GM21515 (cell line): Measurements from ENCODE around the gene TRAPPC2B.
"Not testable (repeated sequence)": the region's sequence is repeated elsewhere in the genome, so short reads cannot be mapped to it uniquely, and the experiment has no call there.

ENCODE experiments used
- ATAC-seq: cut with Tn5 transposase; IDR thresholded peaks from one replicate; pipeline ENCODE4 v1.9.1; 2021; ENCODE audit not compliant: unreplicated experiment

Gene TRAPPC2B

DNA sequence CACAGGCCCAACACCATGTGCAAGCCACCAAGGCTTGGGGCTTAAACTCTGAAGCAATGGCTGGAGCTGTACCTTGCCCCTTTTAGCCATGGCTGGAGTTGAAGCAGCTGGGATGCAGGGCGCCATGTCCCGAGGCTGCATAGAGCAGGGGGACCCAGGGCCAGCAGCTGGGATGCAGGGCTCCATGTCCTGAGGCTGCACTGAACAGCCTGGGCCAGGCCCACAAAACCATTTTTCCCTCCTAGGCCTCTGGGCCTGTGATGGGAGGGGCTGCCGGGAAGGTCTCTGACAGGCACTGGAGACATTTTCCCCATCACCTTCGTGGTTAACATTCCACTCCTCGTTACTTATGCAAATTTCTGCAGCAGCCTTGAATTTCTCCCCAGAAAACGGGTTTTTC, 10.8 kb downstream of the TRAPPC2B start:
- ATAC-seq, result no peak

DNA sequence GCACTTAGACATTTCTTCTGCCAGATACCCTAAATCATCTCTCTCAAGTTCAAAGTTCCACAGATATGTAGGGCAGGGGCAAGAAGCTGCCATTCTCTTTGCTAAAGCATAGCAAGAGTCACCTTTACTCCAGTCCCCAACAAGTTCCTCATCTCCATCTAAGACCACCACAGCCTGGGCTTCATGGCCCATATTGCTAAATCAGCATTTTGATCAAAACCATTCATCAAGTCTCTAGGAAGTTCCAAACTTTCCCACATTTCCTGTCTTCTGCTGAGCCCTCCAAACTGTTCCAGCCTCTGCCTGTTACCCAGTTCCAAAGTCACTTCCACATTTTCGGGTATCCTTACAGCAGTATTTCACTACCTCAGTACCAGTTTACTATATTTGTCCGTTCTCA, 11.3 kb downstream of the TRAPPC2B start:
- ATAC-seq, result not testable (repeated sequence)

DNA sequence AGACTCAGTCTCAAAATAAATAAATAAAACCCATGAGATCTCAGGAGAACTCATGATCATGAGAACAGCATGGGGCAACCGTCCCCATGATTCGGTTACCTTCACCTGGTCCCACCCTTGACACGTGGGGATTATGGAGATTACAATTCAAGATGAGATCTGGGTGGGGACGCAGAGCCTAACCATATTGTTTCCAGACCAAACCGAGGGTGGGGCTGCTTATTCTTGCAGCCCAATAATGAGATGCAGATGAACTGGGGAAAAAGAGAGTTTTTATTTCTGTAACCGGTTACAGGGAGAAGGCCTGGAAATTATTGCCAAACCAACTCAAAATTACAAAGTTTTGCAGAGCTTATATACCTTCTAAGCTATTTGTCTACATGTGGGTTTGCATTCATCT, 12.8 kb downstream of the TRAPPC2B start:
- ATAC-seq, result no peak

DNA sequence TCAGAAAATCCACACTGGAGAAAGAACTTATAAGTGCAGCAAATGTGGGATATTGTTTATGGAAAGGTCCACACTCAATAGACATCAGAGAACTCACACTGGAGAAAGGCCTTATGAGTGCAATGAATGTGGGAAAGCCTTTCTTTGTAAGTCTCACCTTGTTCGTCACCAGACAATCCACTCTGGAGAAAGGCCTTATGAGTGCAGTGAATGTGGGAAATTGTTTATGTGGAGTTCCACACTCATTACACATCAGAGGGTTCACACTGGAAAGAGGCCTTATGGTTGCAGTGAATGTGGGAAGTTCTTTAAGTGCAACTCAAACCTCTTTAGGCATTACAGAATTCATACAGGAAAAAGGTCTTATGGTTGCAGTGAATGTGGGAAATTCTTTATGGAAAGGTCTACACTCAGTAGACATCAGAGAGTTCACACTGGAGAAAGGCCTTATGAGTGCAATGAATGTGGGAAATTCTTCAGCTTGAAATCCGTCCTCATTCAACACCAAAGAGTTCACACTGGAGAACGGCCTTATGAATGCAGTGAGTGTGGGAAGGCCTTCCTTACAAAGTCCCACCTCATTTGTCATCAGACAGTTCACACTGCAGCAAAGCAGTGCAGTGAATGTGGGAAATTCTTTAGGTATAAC, 14.3 kb downstream of the TRAPPC2B start:
- no peak for ATAC-seq

DNA sequence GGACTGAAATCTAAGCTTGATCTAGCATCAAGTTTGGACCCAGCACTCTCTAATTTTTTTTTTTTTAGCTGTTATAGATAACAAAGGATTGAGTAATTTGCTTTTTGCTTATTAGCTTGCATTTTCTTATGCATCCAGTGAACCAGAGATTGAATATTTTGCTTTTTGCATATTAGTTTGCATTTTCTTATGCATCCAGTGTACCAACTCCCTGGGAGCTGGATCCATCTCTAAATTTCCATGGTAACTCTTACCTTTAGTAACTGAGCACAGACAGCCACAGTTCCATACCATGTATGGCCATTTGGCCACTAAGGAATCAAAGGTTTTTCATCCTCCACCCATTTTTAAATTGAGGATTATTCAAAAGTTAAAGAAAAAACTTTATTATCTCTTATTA, 17.6 kb downstream of the TRAPPC2B start:
- ATAC-seq, result no peak

DNA sequence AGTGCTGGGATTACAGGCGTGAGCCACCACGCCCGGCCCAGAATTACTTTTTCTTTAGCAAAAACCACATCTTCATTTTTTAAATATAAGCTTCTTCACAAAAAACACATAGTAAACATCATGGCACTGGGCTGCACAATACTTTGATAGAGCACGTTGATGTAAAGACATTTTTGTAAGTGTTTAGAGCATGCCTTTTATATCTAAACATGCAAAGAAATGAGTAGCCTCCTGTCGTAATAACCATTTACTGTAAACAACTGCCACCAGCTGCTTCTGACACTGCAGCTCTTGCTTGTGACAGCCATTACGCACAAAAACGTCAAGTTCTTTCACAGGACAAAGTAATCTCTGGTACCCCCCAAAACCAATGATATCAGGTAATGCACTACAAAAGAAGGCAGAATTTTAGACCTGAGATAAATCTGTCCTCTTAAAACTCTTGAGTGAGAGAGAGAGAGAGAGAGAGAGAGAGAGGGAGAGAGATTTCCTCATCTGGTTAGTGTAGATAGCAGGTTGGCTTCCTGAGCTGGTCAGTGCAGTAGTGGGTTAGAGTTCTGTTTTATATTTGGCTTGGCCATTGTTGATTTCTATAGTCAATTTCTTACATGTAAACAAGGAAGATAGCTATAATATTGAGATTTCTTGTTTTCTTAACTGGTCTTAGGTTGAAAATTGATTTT, 19.6 kb downstream of the TRAPPC2B start:
- ATAC-seq, result no peak

DNA sequence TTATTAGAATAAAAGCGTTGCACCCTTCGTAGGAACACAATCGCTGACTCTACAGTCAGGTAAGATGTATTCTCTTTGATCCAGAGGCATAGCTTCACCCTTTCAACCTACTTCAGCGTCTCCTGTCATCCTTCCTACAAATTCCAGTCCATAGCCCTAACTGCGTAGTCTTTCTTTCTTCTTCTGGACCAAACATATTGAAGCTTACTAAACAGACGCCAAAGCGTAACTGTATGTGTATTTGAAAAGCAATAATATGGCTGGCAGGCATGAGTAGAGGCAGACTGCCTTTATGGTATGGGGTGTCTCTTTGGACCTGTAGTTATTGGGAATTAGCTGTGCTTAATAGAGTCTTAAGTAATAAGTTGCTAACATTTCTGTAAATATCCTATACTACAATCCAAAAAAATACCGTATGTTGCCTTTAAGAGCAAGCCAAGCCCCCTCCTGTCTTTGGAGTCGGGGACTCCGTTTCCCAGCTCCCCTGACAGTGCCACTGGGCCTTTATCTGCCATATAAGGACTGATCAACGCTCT, 25.9 kb downstream of the TRAPPC2B start:
- no peak for ATAC-seq

DNA sequence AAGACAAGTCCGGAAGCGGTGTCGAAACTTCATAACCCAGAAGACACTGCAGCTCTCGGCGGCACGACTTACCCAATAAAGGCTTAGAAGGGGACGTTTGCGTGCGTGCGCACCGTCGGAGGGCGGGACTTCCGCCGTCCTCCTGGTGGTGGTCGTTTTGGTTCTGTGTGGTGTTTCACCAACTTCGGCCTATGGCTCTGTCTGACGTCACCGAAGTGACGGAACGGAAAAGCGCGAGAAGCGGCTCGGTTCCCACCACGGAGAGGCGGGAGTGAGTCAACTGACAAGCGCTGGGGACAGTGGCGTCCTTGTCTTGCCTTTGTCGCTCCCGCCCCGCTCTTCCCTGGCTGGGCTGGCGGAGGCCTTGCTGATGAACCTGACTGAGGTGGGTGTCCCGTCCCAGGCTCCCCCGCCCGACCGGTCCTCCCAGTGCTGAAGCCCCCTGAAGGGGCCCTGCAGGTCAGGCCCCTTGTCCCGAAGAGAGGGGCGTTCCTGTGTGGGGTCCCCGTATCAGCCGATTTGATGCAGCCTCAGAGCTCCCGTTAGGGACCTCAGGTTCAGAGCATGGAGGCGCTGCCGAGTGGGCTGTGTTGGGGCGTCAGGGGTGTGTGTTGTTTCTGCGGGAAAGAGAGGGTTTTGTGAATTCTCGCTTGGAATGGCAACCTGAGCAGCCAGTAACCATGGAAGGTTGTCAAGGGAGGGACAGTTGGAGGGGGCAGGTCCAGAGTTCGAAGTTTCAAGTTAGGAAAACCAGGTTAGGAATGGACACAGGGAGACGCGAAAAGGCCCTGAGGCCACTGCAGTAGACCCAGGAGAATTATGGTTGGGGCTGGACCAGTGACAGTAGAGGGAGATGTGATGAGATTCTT, 26.6 kb downstream of the TRAPPC2B start, which contains the start of gene ZNF548:
Gene ZNF548, plus strand, starts transcription at position 125 of the 869 bp plus-strand sequence. Its CDS starts 246 bp downstream, at position 371.
- ATAC-seq, result peak; percentile 94

DNA sequence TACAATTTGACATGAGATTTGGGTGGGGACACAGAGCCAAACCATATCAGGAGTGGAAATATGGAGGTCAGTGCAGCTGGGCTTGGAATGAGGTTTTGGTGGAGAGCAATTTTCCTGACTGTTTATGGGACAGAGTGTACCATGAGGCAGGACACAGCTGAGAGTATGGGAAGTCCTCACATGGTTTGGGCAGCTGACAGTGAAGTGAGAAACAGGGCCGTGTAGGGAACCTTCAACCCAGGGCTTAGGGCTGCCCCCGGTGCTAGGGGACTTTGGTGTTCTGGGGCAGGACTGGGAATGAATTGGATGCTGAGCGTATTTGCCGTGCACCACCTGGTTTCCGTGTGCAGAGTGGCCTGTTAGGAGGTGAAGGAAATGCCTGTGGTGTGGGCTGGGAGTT, 32.4 kb downstream of the TRAPPC2B start:
- no peak for ATAC-seq

DNA sequence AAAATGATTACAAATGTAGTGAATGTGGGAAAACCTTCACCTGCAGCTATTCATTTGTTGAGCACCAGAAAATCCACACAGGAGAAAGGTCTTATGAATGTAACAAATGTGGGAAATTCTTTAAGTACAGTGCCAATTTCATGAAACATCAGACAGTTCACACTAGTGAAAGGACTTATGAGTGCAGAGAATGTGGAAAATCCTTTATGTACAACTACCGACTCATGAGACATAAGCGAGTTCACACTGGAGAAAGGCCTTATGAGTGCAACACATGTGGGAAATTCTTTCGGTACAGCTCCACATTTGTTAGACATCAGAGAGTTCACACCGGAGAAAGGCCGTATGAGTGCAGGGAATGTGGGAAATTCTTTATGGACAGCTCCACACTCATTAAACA, 35.5 kb downstream of the TRAPPC2B start:
- ATAC-seq, result no peak

DNA sequence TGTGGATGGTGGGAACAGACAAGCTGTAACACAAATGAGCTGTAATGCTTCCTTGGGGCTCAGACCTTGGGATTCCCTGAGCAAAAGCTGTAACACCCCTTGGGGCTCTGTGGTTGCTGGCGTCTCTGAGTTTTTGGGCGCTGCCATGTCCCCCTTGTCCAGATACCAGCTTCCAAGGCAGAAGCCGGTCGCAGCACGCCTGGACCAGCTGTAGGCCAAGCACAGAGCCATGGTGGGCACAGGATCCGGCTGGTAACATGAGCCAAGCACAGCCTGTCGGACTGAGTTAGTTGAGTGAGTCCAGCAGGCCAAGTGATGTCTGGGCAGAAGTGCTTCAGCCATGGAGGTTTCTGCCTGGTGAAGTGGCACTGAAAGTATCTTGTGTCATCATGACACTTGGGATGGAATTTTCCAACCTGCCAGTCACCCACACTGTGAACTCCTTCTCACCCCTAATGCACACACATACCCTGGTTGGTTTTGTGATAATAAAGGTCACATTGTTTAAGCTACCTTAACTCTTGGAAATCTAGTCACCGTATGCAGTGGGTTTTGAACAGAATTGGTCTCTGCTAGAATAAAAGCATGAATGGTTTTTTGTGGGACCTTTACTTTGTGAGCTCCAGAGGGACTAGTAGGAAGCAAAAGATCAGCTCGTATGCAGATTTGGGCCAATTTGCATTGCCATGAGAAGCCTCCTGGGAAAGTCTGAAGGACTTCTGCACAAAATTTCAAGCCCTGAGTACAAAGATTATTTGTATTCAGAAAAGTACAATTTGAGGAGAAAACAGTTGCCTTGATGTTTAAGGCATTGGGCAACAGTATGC, 40.6 kb downstream of the TRAPPC2B start:
- ATAC-seq, result no peak

DNA sequence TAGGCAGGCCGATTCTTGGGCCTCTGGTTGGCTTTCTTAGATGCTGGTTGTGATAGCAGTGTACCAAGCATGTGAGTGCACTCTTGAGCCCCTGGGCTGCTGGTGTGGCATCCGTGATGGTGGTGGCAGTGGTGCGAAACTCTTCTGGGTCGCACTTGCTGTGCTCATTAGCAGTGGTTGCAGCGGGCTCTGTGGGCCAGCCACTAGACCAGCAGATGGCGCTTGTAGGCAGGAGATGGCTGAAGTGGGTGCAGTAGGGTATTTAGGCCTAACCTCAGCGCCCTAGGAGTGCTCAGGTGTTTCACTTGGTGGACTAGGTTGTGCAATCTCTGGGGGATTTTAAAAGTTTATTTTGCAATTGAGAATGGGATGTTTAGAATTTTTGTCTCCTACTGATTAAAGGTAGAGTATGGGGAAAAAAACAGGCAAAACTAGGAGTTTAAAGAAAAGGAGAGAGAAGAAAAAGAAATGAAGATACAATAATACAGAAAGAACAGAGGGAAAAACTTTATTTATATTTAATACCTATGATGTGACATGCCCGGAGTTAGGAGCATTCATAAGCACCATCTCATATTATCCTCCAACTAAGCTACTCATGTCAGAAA, 43.3 kb downstream of the TRAPPC2B start:
- ATAC-seq, result no peak

DNA sequence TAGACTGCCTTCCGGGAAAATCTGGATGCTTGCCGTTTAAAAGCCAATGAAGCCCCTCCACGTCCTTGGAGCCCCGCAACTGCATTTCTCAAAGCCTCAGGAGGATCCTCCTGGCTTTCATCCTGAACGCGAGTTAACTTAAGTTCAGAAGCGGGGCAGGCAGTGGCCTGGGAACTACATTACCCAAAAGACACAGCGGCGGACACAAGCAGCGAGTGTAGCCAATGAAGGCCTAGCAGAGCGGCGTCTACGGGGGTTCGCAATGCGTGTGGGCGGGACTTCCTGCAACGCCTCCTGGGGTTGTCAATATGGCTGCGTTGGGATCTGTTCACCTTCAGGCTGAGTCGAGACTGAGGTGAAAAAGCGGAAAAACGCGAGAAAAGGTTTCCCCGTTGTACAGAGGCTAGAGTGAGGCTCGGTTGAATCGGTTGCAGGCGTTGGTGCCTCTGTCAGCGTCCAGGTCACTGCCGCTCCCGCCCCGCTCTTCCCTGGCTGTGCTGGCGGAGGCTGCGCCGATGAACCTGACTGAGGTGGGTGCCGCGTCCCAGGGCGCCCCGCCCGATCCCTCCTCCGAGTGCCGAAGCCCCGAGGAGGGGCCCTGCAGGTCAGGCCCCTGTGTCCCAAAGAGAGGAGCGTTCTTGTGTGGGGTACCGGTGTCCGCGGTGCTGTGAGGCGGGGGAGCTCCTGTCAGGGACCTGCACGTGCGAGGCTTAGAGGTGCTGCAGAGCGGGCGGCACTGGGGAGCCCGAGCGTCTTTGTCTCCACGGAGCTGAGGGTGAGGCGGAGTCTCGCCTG, 47.7 kb downstream of the TRAPPC2B start, which contains the start of gene ZNF17:
Gene ZNF17, plus strand, starts transcription at position 285 of the 795 bp plus-strand sequence. CDS start 2,455 bp downstream, outside the sequence.
- peak; percentile 97 for ATAC-seq
